Measurements from ENCODE around the gene ERC1.
A peak's percentile ranks its signal among the peaks of the same experiment; 100 is the strongest.
"Not testable (repeated sequence)": the region's sequence is repeated elsewhere in the genome, so short reads cannot be mapped to it uniquely, and the experiment has no call there.

ERC1 gene

DNA sequence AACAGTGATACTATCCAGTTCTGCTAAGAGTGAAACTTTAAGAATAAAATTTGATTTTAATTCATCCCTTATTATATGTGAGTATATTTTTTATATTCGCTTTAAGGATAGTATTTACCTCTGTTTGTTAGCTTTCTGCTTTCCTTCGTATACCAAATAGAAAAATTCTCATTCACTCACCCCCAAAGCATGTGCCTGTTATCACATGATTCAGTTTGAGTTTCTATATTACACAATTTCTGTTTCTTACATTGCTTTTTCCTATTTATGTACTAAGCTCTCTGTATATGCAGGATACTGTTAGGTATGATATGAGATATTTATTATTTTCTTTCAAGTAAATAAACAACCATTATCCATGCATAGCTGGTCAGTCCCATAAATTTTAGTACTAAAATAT, 328.2 kb downstream of the ERC1 start:
- DNase-seq (ENCODE audit: low spot score): no peak

DNA sequence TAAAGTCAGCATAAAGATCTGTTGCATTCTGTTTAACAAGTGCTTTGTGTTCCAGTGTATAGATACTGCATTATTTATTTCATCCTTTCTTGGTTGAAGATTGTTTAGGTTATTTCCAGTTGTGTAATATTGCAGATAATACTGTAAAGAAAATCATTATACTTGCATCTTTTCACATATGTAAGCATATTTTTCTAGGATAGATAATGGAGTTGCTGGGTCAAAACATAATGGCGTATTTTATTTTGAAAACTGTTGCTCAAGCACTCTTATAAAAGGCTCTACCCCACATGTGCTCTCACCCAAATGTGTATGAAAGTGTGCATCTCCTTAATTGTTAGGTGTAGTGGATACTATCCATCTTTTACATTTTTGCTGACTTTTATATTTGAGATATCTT, 329.0 kb downstream of the ERC1 start:
- no peak for DNase-seq (ENCODE audit: low spot score)

- no peak for DNase-seq (ENCODE audit: low spot score)
These were observed 331.8 kb downstream of the ERC1 start for GRCh38 chr12:1322821-1323220.

- DNase-seq (ENCODE audit: low spot score): no peak
These were observed 333.1 kb downstream of the ERC1 start for GRCh38 chr12:1324099-1324498.

- DNase-seq (ENCODE audit: low spot score): no peak
These were observed 333.9 kb downstream of the ERC1 start for GRCh38 chr12:1324910-1325309.

- DNase-seq (ENCODE audit: low spot score): no peak
These were observed 334.6 kb downstream of the ERC1 start for GRCh38 chr12:1325666-1326065.

GRCh38 chr12:1326258-1326657, 335.2 kb downstream of the ERC1 start:
- DNase-seq (ENCODE audit: low spot score): no peak

DNA sequence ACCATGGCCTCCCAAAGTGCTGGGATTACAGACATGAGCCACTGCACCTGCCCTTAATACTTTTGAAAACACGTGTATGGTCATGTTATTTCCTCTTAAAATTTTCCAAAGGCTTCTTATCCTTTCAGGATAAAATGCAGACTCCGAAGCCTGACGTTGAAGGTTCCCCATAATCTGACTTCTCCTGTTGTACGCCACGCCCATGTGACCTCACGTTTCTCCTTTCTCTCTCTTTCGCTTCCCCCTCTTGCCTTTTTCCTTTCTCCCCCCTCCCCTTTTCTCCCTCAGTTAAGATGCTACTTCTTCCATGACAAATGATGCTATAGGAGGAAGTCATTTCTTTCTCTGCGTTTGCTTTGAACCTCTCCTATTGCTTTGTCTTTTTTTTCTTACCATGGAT, 337.4 kb downstream of the ERC1 start:
- no peak for DNase-seq (ENCODE audit: low spot score)

DNA sequence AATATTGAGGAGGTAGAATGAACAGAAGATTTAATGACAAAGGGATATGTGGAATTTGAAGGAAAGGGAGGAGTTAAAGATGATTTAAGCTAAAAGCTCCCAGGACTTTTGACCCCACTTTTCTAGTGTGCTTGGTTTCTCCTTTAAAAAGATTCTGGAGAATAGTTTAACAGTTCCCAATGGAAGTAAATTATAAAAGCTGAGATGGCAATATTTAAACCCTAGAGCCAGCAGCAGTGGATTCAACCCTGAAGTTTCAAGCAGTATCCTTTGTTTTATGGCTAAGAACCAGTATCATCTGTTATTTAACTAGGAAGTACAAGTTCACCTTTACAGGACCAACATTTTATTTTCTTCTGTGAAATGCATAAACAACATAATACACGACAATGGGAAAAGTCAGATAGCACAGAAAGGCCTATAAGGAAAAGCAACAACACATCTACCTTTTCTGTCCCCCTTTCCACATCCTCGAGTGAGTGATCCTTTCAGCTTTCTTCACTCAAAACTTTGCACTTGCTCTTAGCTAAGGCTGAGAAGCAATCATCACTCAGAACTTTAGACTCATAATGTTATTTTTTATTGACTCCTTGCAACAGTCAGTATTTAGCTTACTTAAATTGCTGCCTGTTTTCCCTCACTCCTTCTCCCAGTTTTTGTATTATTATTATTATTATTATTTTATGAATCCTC, 338.9 kb downstream of the ERC1 start:
- no peak for DNase-seq (ENCODE audit: low spot score)

DNA sequence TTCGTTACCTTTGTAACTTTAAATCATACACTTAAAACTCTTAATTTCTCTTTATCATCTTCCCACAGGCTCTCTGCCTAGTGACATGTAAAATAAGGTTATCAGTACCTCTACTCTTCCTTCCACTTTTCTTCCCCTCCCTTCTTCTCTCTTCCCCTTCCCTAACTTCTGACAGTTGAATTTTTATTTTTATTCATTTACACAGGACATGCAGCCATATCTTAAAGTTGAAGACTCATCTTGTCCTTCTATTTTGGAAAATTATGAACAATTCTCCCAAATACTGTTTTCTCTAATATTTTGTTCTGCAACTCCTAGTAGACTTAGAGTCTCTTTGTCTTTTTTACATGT, 339.4 kb downstream of the ERC1 start:
- DNase-seq (ENCODE audit: low spot score): no peak

DNA sequence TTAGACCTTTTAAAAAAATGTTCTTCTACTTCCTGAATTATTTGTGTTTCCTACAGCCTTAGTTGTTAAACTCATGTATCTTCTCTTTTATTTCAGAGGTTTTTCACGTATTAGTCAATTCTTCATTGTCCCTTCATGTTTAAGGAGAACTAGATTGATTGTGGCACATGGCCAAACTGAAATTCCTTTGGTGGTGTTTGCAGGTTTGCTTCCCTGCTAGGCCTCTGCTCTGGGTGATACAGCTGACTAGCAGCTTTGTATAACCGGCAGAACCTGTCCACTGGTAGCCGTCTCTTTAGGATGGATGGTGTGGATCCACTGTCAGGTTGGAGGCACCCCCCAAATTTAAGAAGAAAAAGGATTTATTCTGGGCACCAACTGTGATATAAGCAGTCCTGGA, 341.3 kb downstream of the ERC1 start:
- DNase-seq (ENCODE audit: low spot score): no peak

DNA sequence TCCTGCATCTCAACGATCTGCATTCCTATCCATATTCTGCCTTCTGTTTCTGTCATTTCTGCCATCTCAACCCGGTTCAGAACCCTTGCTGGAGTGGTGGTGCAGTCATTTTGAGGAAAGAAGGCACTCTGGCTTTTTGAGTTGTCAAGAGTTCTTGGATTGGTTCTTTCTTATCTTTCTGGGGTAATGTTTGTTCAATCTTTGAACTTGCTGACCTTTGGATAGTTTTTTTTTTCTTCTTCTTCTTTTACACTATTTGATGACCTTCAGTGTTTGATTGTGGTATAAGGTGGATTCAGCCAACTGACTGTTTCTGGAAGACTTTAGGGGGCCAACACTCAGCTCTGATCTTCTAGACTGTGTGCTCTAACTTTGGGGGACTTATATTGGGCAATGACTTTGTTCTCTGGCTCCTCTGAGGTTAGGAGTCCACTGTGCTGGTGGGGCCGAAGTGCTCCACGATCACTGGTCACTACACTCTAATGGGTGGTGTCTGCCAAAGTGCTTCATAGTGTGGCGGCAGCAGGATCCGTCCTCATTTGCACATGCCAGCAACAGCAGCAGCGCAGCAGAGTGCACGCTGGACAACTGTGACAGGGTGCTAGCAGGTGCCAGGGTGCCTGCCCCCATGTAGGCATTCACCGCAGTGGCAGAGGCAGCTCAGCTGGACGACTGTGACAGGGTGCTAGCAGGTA, 347.6 kb downstream of the ERC1 start:
- no peak for DNase-seq (ENCODE audit: low spot score)

GRCh38 chr12:1339178-1339541, 348.1 kb downstream of the ERC1 start:
- not testable (repeated sequence) for DNase-seq (ENCODE audit: low spot score)

DNA sequence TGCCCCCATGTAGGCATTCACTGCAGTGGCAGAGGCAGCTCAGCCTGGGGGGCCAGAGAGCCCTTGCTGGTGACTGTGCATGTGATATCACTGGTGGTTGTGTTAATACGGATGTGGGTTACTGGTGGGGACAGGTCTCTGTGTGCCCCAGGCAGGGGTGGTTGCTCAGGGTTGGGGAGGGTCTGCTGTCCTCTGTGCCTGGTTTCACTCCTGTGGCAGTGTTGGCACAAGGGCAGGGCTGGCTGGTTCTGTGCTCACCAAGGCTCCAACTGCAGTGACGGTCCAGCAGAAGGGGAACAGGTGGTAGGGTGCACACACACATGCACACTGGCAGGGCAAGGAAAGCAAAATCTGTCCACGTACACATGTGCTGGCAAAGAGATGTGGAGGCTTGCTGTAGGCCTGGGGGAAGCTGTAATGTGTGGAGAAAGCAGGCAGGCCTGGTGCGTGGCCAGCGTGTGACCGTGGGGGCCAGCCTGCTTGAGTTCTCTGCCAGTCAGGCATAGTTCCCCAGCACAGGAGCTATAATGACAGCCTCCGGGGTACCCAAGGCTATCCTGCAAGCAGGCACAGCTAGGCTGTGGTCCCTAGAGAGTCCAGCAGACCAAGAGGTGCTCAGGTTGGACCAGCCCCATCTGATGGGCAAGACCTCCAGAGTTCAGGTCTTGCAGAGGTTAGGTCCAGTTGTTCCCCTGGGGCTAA, 348.7 kb downstream of the ERC1 start:
- no peak for DNase-seq (ENCODE audit: low spot score)

DNA sequence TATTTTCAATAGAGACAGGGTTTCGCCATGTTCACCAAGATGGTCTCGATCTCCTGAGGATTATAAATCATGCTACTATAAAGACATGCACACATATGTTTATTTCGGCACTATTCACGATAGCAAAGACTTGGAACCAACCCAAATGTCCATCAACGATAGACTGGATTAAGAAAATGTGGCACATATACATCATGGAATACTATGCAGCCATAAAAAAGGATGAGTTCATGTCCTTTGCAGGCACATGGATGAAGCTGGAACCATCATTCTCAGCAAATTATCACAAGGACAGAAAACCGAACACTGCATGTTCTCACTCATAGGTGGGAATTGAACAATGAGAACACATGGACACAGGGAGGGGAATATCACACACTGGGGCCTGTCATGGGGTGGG, 350.2 kb downstream of the ERC1 start:
- DNase-seq (ENCODE audit: low spot score): not testable (repeated sequence)

- no peak for DNase-seq (ENCODE audit: low spot score)
These were observed 352.4 kb downstream of the ERC1 start for GRCh38 chr12:1343422-1343821.

DNA sequence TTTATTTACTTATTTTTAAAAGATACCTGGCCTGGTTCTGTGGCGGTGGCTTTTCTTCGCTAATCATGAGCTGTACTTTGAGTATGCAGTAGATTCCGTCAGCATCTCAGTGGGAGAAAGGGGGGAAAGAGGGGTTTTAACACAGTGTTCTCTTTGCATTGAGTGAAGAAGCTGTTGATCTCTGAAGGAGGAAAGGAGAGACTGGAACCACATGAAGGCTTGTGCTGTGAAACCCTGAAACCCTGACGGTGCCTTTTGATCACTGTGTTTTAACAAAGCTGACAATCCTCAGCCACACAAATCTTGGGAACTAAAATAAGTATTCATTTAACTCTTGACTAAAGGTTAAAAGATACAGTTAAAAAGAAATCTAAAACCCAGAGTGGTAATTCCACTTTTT, 353.2 kb downstream of the ERC1 start:
- no peak for DNase-seq (ENCODE audit: low spot score)

DNA sequence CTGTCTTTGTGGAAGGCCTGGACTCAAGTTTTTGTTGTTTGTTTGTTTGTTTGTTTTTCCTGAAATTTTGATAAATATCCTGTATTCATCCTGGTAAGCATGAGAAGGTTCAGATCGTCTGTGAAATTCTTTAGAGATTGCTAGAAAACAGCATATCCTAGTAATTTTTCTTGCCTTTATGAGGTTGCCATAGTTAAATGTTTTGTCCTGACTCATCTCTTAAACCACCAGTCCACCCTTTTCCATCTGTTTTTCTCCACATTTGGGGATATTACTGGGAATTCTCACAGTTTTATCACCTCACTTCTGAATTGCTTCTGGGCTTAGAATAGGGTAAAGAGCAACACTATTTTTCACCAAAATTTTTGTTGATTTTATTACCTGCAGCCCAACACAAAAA, 355.1 kb downstream of the ERC1 start:
- DNase-seq (ENCODE audit: low spot score): peak; percentile 70

- no peak for DNase-seq (ENCODE audit: low spot score)
These were observed 356.3 kb downstream of the ERC1 start for GRCh38 chr12:1347294-1347693.

GRCh38 chr12:1348606-1349005, 357.6 kb downstream of the ERC1 start:
- no peak for DNase-seq (ENCODE audit: low spot score)

DNA sequence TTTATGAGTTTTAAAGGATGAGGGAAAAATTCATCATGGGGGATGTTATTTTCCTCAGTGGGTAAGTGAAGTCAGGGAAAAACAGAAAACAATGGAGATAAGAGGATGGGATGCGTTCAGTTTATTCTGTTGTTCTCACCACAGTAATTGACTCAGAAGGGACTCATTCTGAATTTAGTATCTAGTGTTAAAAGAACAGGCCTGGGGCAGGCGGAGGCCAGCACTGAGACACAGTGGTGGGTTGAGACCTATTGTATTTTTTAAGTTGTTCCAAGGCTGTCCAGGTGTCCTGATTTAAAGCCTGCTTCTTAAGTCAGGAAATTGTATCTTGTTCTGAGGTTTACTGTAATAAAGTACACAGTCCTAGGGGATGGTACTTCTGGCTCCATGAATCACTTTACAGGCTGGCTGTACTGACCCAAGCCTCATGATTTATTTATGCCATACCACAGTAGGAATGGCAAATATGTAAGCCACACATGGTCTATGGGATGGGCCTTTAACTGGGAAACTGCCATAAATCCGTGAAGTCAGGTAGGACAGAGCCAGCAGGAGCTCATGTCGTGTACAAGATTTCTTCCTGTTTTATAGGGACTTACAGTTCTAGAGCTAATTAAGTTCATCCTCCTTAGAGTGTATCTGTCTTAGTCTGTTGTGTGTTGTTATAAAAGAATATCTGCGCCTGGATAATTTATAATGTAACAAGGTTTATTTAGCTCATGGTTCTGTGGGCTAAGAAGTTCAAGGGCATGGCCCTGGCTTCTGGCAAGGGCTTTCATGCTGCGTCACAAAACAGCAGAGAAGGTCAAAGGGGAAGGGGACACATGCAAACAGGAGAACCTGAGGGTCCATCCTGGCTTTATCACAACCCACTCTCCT, 359.3 kb downstream of the ERC1 start:
- DNase-seq (ENCODE audit: low spot score): peak; percentile 83

GRCh38 chr12:1350934-1351240, 359.9 kb downstream of the ERC1 start:
- no peak for DNase-seq (ENCODE audit: low spot score)

- DNase-seq (ENCODE audit: low spot score): peak; percentile 18
These were observed 360.9 kb downstream of the ERC1 start for GRCh38 chr12:1351926-1352325.

Data from AG20443 (cell line).